ENCODE data around the gene IGFBP5. TPM values are rescaled to one million over a fixed set of nuclear protein-coding genes. Genes with fewer than 3 reads are reported as not detected.

IGFBP5 gene
- total RNA-seq, 1 donor from 2014 or later: 61.9 TPM

- no peak overlapping the region for H3K4me3 ChIP-seq (ENCODE audit: low read depth, low read length)
- TF ChIP-seq, protein P1, sequence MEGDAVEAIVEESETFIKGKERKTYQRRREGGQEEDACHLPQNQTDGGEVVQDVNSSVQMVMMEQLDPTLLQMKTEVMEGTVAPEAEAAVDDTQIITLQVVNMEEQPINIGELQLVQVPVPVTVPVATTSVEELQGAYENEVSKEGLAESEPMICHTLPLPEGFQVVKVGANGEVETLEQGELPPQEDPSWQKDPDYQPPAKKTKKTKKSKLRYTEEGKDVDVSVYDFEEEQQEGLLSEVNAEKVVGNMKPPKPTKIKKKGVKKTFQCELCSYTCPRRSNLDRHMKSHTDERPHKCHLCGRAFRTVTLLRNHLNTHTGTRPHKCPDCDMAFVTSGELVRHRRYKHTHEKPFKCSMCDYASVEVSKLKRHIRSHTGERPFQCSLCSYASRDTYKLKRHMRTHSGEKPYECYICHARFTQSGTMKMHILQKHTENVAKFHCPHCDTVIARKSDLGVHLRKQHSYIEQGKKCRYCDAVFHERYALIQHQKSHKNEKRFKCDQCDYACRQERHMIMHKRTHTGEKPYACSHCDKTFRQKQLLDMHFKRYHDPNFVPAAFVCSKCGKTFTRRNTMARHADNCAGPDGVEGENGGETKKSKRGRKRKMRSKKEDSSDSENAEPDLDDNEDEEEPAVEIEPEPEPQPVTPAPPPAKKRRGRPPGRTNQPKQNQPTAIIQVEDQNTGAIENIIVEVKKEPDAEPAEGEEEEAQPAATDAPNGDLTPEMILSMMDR (conservative IDR thresholded peaks at IDR 0.05; ENCODE audit: low read depth, low read length): no peak
- DNase-seq (ENCODE audit: low read depth): no peak
Measured at GRCh38 chr2:216710551-216711301, 15.4 kb upstream of the IGFBP5 start.

GRCh38 chr2:216702756-216703155 lies 7.4 kb upstream of the IGFBP5 start:
- TF ChIP-seq, protein P1 (conservative IDR thresholded peaks at IDR 0.05; ENCODE audit: low read depth, low read length): no peak
- H3K4me3 ChIP-seq (ENCODE audit: low read depth, low read length): no peak overlapping the region
- DNase-seq (ENCODE audit: low read depth): no peak

DNA sequence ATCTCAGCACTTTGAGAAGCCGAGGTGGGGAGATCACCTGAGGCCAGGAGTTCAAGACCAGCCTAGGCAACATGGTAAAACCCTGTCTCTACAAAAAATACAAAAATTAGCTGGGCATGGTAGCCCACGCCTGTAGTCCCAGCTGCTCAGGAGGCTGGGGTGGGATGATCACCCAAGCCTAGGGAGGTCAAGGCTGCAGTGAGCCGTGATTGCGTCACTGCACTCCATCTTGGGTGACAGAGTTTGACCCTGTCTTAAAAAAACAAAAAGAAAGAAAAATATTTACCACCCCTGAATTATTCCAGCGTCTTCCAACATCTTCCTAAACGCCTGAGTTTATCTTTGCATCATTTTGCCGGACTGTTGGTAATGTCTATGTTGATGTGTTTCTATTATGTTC lies 6.2 kb upstream of the IGFBP5 start:
- TF ChIP-seq, protein P1 (conservative IDR thresholded peaks at IDR 0.05; ENCODE audit: low read depth, low read length): no peak
- no peak for DNase-seq (ENCODE audit: low read depth)
- no peak overlapping the region for H3K4me3 ChIP-seq (ENCODE audit: low read depth, low read length)

GRCh38 chr2:216700781-216701180 lies 5.4 kb upstream of the IGFBP5 start:
- TF ChIP-seq, protein P1 (conservative IDR thresholded peaks at IDR 0.05; ENCODE audit: low read depth, low read length): no peak
- no peak overlapping the region for H3K4me3 ChIP-seq (ENCODE audit: low read depth, low read length)
- no peak for DNase-seq (ENCODE audit: low read depth)

DNA sequence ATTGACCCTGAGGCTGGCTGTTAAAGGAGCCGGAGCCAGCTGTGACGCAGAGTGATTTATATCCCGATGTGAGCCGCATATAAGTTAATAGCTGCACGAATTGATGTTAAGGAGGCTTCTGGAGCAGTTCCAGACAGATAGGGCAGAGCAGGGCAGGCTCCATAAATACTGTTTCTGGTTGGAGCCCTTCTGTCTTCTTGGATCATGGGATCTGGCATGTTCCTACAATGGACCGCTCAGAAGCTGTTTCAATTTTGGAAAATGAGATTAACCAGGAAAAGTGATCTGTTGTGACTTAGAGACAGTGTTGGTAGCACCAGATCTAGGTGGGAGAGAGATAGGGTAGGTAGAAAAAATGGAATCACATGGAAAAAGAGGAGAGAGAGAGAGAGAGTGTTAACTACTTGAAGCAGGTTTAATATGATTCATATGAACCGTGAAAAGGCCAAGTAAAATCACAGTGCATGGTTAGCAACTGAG lies 4.8 kb upstream of the IGFBP5 start:
- TF ChIP-seq, protein P1 (conservative IDR thresholded peaks at IDR 0.05; ENCODE audit: low read depth, low read length): no peak
- no peak overlapping the region for H3K4me3 ChIP-seq (ENCODE audit: low read depth, low read length)
- no peak for DNase-seq (ENCODE audit: low read depth)

DNA sequence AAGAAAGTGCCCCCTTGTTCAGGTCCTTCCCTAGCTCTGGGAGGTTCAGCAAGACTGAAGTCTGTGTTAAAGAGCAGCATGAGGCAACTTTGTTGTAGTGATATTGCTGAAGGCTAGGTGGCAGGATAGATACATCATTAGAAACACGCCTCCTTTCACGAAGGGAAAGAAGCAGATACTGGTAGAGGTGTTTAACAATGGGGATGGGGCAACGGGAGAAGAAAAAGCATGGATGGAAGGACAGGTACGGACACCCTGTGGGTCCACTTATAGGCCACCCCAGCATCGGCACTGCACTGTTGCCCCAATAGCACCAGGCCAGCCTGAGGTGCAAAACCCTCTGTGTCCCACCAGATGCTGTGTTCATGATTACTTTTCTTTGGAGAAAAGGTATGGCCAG lies 3.5 kb upstream of the IGFBP5 start:
- no peak overlapping the region for H3K4me3 ChIP-seq (ENCODE audit: low read depth, low read length)
- DNase-seq (ENCODE audit: low read depth): no peak

More for the DNA sequence above, 3.5 kb upstream of the IGFBP5 start:
- TF ChIP-seq, protein P1 (conservative IDR thresholded peaks at IDR 0.05; ENCODE audit: low read depth, low read length): peak; percentile 79
